ENCODE measurements around the gene ACTRT2. TPM values are rescaled to one million over a fixed set of nuclear protein-coding genes. Genes with fewer than 3 reads are reported as not detected.
A peak's percentile ranks its signal among the peaks of the same experiment; 100 is the strongest.

The ACTRT2 gene
- total RNA-seq, 2 experiments from 2014 or later: not detected

- Mint-ChIP-seq H3K36me3 (ENCODE audit: low read depth) (no peaks in the 10 kb centered on the region), H3K4me1 (ENCODE audit: low read depth) (no peaks in the 10 kb centered on the region), H3K9me3 (no peaks in the 10 kb centered on the region), H3K27ac (no peak overlapping the region), H3K4me3 (no peak overlapping the region), H3K27me3 (ENCODE audit: low read depth) (peaks cover 2% of the 10 kb centered on the region)
- no peak for DNase-seq
- intact Hi-C loops (cut with micrococcal nuclease): no loop called here
- CTCF ChIA-PET: no interaction called here
Observed at GRCh38 chr1:2986549-2987305, 34.5 kb upstream of the ACTRT2 start.

DNA sequence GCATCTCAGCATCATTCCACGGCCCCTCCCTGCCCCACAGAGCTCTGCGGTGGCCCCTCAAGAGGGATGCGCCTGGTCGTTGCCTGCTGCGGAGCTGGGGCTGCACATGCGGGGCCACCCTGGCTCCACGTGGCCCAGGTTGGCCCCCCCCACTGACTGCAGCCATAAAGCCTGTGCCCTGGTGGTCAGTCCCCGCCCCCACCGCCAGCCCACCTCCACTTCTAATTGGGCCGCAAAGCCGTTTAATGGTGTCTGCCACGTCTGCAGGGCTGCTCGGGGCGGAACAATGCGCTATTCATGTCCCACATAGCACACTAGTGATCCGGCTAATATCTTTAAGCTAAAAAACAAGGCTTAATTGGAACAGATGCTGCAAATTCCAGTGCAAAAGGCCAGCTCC lies 33.5 kb upstream of the ACTRT2 start:
- Mint-ChIP-seq H3K27ac (no peak overlapping the region), H3K9me3 (peaks cover 2% of the 10 kb centered on the region), H3K36me3 (ENCODE audit: low read depth) (no peaks in the 10 kb centered on the region), H3K4me1 (ENCODE audit: low read depth) (no peaks in the 10 kb centered on the region), H3K4me3 (no peak overlapping the region), H3K27me3 (ENCODE audit: low read depth) (peaks cover 2% of the 10 kb centered on the region)
- CTCF ChIA-PET: no interaction called here
- intact Hi-C loops (cut with micrococcal nuclease): no loop called here
- no peak for DNase-seq

DNA sequence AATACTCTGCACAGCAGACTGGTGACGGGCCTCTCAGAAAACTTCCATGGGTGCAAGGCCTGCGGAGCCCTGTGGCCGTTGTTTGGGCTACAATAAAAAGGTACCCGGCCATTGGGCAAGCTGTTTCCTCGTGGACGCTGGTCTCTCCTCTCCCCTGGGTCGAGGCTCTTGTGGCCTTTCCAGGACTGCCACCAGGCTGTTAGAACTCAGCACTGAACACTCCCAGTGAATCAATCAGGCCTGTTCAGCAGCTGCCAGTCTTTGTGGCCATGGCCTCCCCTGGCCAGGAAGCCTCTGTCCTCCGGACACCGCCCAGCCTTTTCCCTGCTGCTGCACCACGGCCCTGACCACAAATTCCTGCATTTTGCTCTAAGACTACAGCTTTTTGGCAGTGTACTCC lies 33.0 kb upstream of the ACTRT2 start:
- Mint-ChIP-seq H3K27me3 (ENCODE audit: low read depth) (peaks cover 2% of the 10 kb centered on the region), H3K4me1 (ENCODE audit: low read depth) (no peaks in the 10 kb centered on the region), H3K4me3 (no peak overlapping the region), H3K36me3 (ENCODE audit: low read depth) (no peaks in the 10 kb centered on the region), H3K27ac (no peak overlapping the region), H3K9me3 (peaks cover 7% of the 10 kb centered on the region)
- no peak for DNase-seq
- CTCF ChIA-PET: no interaction called here
- intact Hi-C loops (cut with micrococcal nuclease): no loop called here

DNA sequence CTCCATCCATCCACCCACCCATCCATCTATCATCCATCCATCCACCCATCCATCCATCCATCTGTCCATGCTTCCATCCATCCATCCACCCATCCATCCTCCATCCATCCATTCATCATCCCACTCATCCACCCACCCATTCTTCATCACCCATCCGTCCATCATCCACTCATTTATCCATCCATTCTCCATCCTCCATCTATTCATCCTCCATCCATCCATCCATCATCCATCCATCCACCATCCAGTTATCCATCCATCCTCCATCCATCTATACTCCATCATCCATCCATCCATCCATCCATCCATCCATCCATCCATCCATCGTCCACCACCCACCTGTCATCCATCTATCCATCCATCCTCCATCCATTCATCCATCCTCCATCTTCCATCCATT lies 32.1 kb upstream of the ACTRT2 start:
- peak; percentile 0 for DNase-seq
- no peak overlapping the region for H3K4me3 Mint-ChIP-seq
- H3K27me3 Mint-ChIP-seq (ENCODE audit: low read depth): peaks cover 2% of the 10 kb centered on the region
- peaks cover 15% of the 10 kb centered on the region for H3K9me3 Mint-ChIP-seq
- no peak overlapping the region for H3K27ac Mint-ChIP-seq
- intact Hi-C loops (cut with micrococcal nuclease): no loop called here
- H3K36me3 Mint-ChIP-seq (ENCODE audit: low read depth): no peaks in the 10 kb centered on the region
- no peaks in the 10 kb centered on the region for H3K4me1 Mint-ChIP-seq (ENCODE audit: low read depth)
- CTCF ChIA-PET: no interaction called here

DNA sequence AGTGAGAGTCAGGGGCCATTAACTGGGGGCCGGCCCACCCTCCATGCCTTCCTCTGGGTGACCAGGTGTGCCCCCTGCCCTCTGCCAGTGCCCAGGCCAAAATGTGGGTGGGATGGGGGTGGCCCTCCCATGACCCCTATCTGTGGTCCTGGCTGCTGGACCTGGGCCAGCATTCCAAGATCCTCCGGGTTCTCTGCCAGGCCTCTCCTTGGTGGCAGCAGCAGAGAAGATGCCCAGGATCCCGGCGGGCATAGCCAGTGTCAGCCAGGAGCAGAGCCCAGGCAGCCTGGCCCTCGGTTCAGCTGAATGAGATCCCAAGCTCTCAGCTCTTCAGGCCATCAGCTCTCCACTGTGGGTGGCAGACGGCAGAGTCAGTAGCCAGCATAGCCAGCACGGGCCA lies 31.3 kb upstream of the ACTRT2 start:
- Mint-ChIP-seq H3K4me3 (no peak overlapping the region), H3K4me1 (ENCODE audit: low read depth) (no peaks in the 10 kb centered on the region), H3K9me3 (peaks cover 20% of the 10 kb centered on the region), H3K27me3 (ENCODE audit: low read depth) (peaks cover 2% of the 10 kb centered on the region), H3K36me3 (ENCODE audit: low read depth) (no peaks in the 10 kb centered on the region), H3K27ac (no peak overlapping the region)
- intact Hi-C loops (cut with micrococcal nuclease): no loop called here
- CTCF ChIA-PET: no interaction called here
- DNase-seq: peak; percentile 1

DNA sequence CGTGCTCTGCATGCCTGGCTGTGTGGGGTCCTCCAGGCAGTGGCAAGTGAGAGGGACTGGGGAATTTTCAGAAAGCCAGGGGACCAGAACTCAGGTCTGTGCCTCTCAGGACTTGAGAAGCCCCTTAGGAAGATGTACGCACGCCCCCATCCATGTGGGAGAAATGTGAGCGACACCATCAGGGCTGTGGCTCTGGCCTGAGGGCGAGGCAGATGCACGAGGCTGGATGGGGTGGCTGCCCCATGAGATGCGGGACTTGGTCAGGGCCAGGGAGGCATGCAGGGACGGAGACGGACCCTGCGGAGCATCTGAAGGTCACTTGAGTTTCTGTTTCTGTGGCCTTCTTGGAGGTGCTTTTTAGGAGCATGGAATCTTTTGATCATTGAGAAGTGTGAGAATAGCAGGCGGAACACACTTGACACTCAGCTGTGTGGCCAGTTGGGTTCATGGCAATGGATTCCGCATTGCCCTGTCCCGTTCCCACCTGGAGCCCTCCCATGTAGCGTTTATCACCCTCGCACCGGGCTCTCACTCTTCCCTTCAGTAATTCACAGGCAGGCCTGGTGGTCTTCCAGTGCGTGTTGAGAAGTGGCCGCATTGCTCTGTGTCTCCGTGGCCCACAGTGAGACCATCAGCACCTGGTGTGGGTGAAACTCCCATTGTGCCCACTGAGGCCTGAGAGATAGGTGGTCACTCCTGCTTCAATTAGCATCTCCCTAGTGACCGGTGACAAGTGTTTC lies 30.7 kb upstream of the ACTRT2 start:
- peaks cover 2% of the 10 kb centered on the region for H3K27me3 Mint-ChIP-seq (ENCODE audit: low read depth)
- no peak overlapping the region for H3K27ac Mint-ChIP-seq
- H3K4me1 Mint-ChIP-seq (ENCODE audit: low read depth): no peaks in the 10 kb centered on the region
- intact Hi-C loops (cut with micrococcal nuclease): no loop called here
- H3K9me3 Mint-ChIP-seq: peaks cover 21% of the 10 kb centered on the region
- DNase-seq: peak; percentile 0
- no peak overlapping the region for H3K4me3 Mint-ChIP-seq
- H3K36me3 Mint-ChIP-seq (ENCODE audit: low read depth): no peaks in the 10 kb centered on the region
- CTCF ChIA-PET: no interaction called here

GRCh38 chr1:2991753-2992495 lies 29.3 kb upstream of the ACTRT2 start:
- Mint-ChIP-seq H3K36me3 (ENCODE audit: low read depth) (no peaks in the 10 kb centered on the region), H3K27me3 (ENCODE audit: low read depth) (peaks cover 2% of the 10 kb centered on the region), H3K4me1 (ENCODE audit: low read depth) (no peaks in the 10 kb centered on the region), H3K4me3 (no peak overlapping the region), H3K9me3 (peaks cover 25% of the 10 kb centered on the region), H3K27ac (no peak overlapping the region)
- intact Hi-C loops (cut with micrococcal nuclease): no loop called here
- DNase-seq: no peak
- CTCF ChIA-PET: no interaction called here

DNA sequence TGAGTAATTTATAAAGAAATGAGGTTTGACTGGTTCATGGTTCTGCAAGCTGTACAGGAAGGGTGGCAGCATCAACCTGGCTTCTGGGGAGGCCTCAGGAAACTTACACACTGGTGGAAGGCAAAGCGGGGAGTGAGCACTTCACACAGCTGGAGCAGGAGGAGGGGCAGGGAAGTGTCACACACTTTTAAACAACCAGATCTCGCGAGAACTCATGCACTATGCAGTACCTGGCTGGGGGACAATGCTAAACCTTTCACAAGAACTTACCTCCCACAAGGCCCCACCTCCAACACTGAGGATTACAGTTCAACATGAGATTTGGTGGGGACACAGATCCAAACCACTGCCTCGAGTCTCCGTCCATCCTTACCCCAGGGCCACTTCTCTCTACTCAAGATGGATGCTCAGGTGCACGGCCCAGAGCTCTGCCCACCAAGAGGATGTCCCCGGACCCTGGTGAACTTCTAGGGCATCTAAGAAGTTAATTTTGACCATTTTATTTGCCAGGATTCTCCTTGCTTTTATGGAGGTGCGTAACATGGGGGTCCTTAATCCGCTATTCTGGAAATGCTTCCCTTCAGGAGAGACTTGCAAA lies 22.7 kb upstream of the ACTRT2 start:
- Mint-ChIP-seq H3K4me3 (no peak overlapping the region), H3K9me3 (peaks cover 16% of the 10 kb centered on the region), H3K36me3 (ENCODE audit: low read depth) (no peaks in the 10 kb centered on the region), H3K27ac (no peak overlapping the region), H3K4me1 (ENCODE audit: low read depth) (no peaks in the 10 kb centered on the region), H3K27me3 (ENCODE audit: low read depth) (no peaks in the 10 kb centered on the region)
- peak; percentile 1 for DNase-seq
- CTCF ChIA-PET: no interaction called here
- intact Hi-C loops (cut with micrococcal nuclease): no loop called here

DNA sequence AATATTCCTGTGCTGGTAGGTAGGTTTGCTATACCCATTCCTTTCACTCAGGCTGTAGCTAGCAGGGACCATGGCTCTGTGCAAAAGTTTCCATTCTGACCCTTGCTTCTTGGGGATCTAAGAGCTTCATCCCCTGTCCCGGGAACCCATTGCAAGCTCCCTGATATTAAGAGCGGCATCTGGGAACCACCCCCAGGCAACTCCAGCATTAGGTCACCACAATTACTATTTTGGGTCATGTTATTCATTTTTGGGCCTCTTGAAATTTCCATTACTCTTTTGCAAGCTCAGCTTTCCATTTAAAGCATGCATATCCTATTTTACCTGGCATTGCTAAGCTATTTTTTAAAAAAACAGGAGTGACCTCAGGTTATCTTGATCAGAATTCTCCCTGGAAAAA lies 22.1 kb upstream of the ACTRT2 start:
- Mint-ChIP-seq H3K4me1 (ENCODE audit: low read depth) (no peaks in the 10 kb centered on the region), H3K9me3 (peaks cover 11% of the 10 kb centered on the region), H3K4me3 (no peak overlapping the region), H3K27ac (no peak overlapping the region), H3K36me3 (ENCODE audit: low read depth) (no peaks in the 10 kb centered on the region), H3K27me3 (ENCODE audit: low read depth) (no peaks in the 10 kb centered on the region)
- intact Hi-C loops (cut with micrococcal nuclease): no loop called here
- CTCF ChIA-PET: no interaction called here
- DNase-seq: peak; percentile 2

DNA sequence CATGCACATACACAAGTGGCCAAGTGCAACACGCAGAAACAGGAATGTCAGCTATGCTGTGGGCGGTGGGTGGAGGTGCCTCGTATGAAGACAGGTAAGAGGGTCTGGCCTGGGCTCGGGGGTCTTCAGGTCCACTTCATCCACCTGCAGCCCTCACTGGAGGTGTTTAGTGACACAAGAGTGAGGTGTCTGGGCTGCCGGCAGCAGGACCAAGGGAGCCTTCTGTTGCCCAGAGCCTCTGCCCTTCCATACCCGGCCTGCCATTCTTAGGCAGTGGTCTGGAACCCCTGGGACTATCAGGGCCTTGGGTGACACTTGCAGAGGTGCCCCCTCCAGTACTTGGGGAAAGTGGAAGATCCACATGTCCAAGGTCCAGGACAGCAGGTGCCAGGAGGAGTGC lies 21.7 kb upstream of the ACTRT2 start:
- Mint-ChIP-seq H3K36me3 (ENCODE audit: low read depth) (no peaks in the 10 kb centered on the region), H3K27me3 (ENCODE audit: low read depth) (no peaks in the 10 kb centered on the region), H3K4me3 (no peak overlapping the region), H3K27ac (no peak overlapping the region), H3K9me3 (peaks cover 6% of the 10 kb centered on the region), H3K4me1 (ENCODE audit: low read depth) (no peaks in the 10 kb centered on the region)
- peak; percentile 1 for DNase-seq
- CTCF ChIA-PET: no interaction called here
- intact Hi-C loops (cut with micrococcal nuclease): no loop called here

- DNase-seq: no peak
- Mint-ChIP-seq H3K4me1 (ENCODE audit: low read depth) (no peaks in the 10 kb centered on the region), H3K27ac (no peak overlapping the region), H3K4me3 (no peak overlapping the region), H3K27me3 (ENCODE audit: low read depth) (no peaks in the 10 kb centered on the region), H3K36me3 (ENCODE audit: low read depth) (no peaks in the 10 kb centered on the region), H3K9me3 (peaks cover 5% of the 10 kb centered on the region)
- CTCF ChIA-PET: no interaction called here
- intact Hi-C loops (cut with micrococcal nuclease): no loop called here
Observed at GRCh38 chr1:3000214-3000613, 21.1 kb upstream of the ACTRT2 start.

DNA sequence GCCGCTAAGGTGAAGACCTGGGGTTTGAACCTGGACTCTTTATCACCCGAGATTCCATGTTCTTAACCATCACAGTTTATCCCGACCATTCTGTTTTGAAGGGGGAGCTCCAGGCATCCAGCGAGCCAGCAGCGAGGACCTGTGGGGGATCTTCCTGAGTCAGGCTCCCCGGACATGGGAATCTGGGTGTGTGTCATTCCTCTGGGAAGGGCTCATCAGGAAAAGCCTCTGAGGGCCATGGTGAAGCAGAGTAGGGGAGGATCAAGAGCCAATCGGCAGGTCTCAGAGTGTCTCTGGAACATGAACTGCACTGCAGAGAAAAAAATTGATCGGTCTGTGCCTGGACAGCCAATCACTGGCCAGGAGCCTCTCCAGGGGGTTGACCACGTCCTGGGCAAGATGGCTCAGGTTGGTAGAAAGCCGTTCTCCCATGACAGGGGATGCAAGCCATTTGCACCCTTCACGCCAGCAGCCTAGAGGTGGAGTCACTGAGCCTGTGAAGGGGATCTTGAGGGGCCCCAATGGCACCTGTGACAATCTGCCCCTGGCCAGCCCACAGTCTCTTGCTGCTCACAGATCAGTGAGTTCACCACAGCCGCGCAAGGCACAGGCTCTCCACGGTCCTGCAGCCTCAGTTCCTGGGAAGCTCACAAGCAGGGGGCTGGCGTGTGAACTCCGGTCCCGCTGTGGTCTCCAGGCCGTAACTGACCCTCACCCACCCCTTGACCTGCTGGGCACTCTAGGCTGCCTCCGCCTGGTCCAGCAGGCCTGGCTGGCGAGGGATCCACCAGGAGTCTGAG lies 20.4 kb upstream of the ACTRT2 start:
- intact Hi-C loops (cut with micrococcal nuclease): no loop called here
- H3K4me1 Mint-ChIP-seq (ENCODE audit: low read depth): no peaks in the 10 kb centered on the region
- CTCF ChIA-PET: no interaction called here
- H3K27me3 Mint-ChIP-seq (ENCODE audit: low read depth): no peaks in the 10 kb centered on the region
- no peak overlapping the region for H3K27ac Mint-ChIP-seq
- H3K9me3 Mint-ChIP-seq: peaks cover 3% of the 10 kb centered on the region
- no peaks in the 10 kb centered on the region for H3K36me3 Mint-ChIP-seq (ENCODE audit: low read depth)
- no peak overlapping the region for H3K4me3 Mint-ChIP-seq
- peak; percentile 3 for DNase-seq

Data from activated naive CD4-positive, alpha-beta T cell treated with anti-CD3 and anti-CD28 coated beads for 36 hours (primary cell).